ENCODE results near the gene IL12RB2.

IL12RB2 gene

DNA sequence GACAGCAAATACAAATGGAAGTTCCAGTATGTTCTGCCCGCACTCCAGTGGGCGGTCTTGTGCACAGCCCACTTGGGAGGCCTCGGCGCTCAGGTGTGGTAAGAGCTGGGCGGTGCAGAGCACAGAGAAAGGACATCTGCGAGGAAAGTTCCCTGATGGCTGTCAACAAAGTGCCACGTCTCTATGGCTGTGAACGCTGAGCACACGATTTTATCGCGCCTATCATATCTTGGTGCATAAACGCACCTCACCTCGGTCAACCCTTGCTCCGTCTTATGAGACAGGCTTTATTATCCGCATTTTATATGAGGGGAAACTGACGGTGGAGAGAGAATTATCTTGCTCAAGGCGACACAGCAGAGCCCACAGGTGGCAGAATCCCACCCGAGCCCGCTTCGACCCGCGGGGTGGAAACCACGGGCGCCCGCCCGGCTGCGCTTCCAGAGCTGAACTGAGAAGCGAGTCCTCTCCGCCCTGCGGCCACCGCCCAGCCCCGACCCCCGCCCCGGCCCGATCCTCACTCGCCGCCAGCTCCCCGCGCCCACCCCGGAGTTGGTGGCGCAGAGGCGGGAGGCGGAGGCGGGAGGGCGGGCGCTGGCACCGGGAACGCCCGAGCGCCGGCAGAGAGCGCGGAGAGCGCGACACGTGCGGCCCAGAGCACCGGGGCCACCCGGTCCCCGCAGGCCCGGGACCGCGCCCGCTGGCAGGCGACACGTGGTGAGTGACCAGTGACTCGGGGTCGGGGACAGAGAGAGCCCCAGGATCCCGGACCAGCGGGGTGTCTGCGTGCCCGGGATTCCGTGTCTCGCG is at the start of gene IL12RB2:
TSS of gene IL12RB2 (plus strand) at position 623 of the 810 bp plus-strand sequence. CDS start 12,496 bp downstream, outside the sequence.
- DNase-seq (ENCODE audit: extremely low spot score), result peak; percentile 48
- TF ChIP-seq, protein P1, sequence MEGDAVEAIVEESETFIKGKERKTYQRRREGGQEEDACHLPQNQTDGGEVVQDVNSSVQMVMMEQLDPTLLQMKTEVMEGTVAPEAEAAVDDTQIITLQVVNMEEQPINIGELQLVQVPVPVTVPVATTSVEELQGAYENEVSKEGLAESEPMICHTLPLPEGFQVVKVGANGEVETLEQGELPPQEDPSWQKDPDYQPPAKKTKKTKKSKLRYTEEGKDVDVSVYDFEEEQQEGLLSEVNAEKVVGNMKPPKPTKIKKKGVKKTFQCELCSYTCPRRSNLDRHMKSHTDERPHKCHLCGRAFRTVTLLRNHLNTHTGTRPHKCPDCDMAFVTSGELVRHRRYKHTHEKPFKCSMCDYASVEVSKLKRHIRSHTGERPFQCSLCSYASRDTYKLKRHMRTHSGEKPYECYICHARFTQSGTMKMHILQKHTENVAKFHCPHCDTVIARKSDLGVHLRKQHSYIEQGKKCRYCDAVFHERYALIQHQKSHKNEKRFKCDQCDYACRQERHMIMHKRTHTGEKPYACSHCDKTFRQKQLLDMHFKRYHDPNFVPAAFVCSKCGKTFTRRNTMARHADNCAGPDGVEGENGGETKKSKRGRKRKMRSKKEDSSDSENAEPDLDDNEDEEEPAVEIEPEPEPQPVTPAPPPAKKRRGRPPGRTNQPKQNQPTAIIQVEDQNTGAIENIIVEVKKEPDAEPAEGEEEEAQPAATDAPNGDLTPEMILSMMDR (IDR thresholded peaks at IDR 0.05; ENCODE audit: control extremely low read depth, extremely low read depth, low read depth, missing control alignments), result no peak
- CTCF ChIA-PET, result interaction anchor here (0.7 to 1.5 kb wide), 5 partner anchors 11 to 26 kb away, joined by 3 to 4 read pairs (median 4); no protein-coding TSS in a partner anchor
- POLR2A ChIA-PET, result interaction anchor here (0.6 kb wide), 1 partner anchor 35 kb away, joined by 7 read pairs; no protein-coding TSS in a partner anchor

DNA sequence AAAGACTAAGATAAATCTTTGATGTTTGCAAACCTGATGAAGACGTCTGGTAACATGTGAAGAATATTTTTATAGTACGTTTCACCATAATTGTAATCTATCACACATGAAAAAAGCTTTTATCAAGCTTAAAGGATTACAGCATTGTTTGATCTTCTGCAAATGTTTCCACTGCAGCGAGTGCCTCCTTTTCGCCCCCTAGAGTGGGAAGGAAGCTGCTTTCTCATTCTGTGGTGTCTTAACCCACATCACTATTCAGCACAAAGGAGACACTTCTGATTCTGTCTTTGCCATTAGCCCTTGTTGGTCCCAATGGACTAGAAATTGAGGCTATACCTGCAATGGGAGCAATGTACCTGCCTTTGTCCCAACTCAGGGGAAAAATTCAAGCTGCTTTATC is 46.0 kb upstream of the IL12RB2 start:
- TF ChIP-seq, protein P1 (IDR thresholded peaks at IDR 0.05; ENCODE audit: control extremely low read depth, extremely low read depth, low read depth, missing control alignments), result peak; percentile 26
- POLR2A ChIA-PET, result no interaction called here
- DNase-seq (ENCODE audit: extremely low spot score), result no peak
- CTCF ChIA-PET, result interaction anchor here (1.9 kb wide), 1 partner anchor 23 kb away, joined by 5 read pairs; no protein-coding TSS in a partner anchor

DNA sequence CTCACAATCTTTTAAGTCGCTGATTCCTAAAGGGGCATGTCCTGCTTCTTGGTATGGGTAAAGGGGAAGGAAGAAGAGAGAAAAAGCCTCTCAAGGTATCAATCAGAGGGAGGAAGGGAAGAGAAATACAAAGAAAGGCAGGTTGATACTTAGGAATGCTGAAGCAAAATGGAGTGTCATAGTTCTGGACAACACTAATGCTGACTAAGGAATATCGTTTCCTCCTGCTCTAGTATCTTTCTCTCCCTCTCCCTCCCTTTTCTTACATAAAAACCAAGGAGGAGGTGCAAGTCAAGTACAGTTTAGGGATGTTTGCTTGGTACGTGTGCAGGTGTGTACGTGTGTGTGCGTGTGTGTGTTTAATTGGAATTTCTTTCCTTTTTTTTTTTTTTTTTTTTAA is 44.9 kb upstream of the IL12RB2 start:
- no peak for DNase-seq (ENCODE audit: extremely low spot score)
- ChIA-PET POLR2A (no interaction called here), CTCF (interaction anchor here (0.7 to 1.9 kb wide), 3 partner anchors 9 to 48 kb away, joined by 3 to 9 read pairs (median 5); no protein-coding TSS in a partner anchor)
- TF ChIP-seq, protein P1 (IDR thresholded peaks at IDR 0.05; ENCODE audit: control extremely low read depth, extremely low read depth, low read depth, missing control alignments), result no peak

- POLR2A ChIA-PET, result no interaction called here
- CTCF ChIA-PET, result no interaction called here
- TF ChIP-seq, protein P1 (IDR thresholded peaks at IDR 0.05; ENCODE audit: control extremely low read depth, extremely low read depth, low read depth, missing control alignments), result no peak
- no peak for DNase-seq (ENCODE audit: extremely low spot score)
These were observed 43.5 kb upstream of the IL12RB2 start for GRCh38 chr1:67264152-67264551.

DNA sequence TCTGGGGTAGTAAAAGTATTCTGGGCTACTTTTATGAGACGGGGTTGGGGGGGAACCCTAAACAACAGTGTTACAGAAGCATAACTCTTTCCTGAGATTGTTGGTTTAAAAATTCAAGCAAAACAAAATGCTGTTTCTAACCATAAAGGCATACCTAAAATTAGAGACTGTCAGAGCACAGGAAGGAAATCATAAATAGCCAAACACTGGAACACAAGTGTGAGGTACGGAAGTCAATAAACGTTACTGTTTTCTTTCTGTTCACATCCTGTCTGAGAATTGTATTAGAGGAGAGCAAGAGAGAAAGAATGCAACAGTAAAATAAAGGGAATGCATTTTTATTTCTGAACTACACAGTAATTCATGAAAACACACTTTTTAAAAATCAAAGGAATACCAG is 42.8 kb upstream of the IL12RB2 start:
- POLR2A ChIA-PET, result no interaction called here
- CTCF ChIA-PET, result no interaction called here
- TF ChIP-seq, protein P1 (IDR thresholded peaks at IDR 0.05; ENCODE audit: control extremely low read depth, extremely low read depth, low read depth, missing control alignments), result no peak
- peak; percentile 22 for DNase-seq (ENCODE audit: extremely low spot score)

GRCh38 chr1:67269061-67269460 is 38.6 kb upstream of the IL12RB2 start:
- DNase-seq (ENCODE audit: extremely low spot score), result no peak
- POLR2A ChIA-PET, result no interaction called here
- TF ChIP-seq, protein P1 (IDR thresholded peaks at IDR 0.05; ENCODE audit: control extremely low read depth, extremely low read depth, low read depth, missing control alignments), result no peak
- CTCF ChIA-PET, result interaction anchor here (1.4 kb wide), 1 partner anchor 16 kb away, joined by 4 read pairs; no protein-coding TSS in a partner anchor
